DOHH2 (cell line): ENCODE measurements around the gene RBM15B.

ENCODE experiments used
- H3F3A ChIP-seq: fragments of 200-600 bp; sonication (generic), shearing (Covaris generic); 2 replicates; pipeline ENCODE4 v1.6.0; 2016; ENCODE audit warnings: antibody characterized with exemption, mild to moderate bottlenecking; ENCODE audit not compliant: control insufficient read depth, insufficient read depth
- H3K27ac ChIP-seq: fragments of 200-600 bp; sonication (generic); 2 replicates; pipeline ENCODE4 v1.5.1; 2014; ENCODE audit warnings: low read depth, mild to moderate bottlenecking, low read length, moderate library complexity
- H3K27me3 ChIP-seq: fragments of 200-600 bp; sonication (generic); 2 replicates; pipeline ENCODE4 v1.6.1; 2014; ENCODE audit warnings: mild to moderate bottlenecking, low read length, mixed read lengths; ENCODE audit not compliant: control insufficient read depth
- H3K36me3 ChIP-seq: fragments of 200-600 bp; sonication (generic); 2 replicates; pipeline ENCODE4 v1.6.1; 2014; ENCODE audit warnings: mild to moderate bottlenecking, low read length, moderate library complexity, mixed read lengths; ENCODE audit not compliant: control insufficient read depth
- H3K4me1 ChIP-seq: fragments of 200-600 bp; sonication (generic); 2 replicates; pipeline ENCODE4 v1.6.1; 2014; ENCODE audit warnings: mild to moderate bottlenecking, low read length, mixed read lengths; ENCODE audit not compliant: control insufficient read depth
- H3K4me2 ChIP-seq: fragments of 200-600 bp; sonication (generic); 2 replicates; pipeline ENCODE4 v1.6.0; 2014; ENCODE audit warnings: mild to moderate bottlenecking, low read length, moderate library complexity
- H3K4me3 ChIP-seq: fragments of 200-600 bp; sonication (generic); 2 replicates; pipeline ENCODE4 v1.5.1; 2014; ENCODE audit warnings: mild to moderate bottlenecking, low read length, mixed read lengths
- H3K79me2 ChIP-seq: fragments of 200-600 bp; sonication (generic); 2 replicates; pipeline ENCODE4 v1.6.1; 2014; ENCODE audit warnings: mild to moderate bottlenecking, low read length, mixed read lengths; ENCODE audit not compliant: control insufficient read depth
- H3K9me2 ChIP-seq: fragments of 200-600 bp; sonication (generic); replicated peaks from 2 replicates; pipeline ENCODE4 v1.6.1; 2014; ENCODE audit warnings: mild to moderate bottlenecking, low read length, mixed read lengths; ENCODE audit not compliant: control insufficient read depth
- H3K9me3 ChIP-seq: fragments of 200-600 bp; sonication (generic); 2 replicates; pipeline ENCODE4 v1.6.1; 2014; ENCODE audit warnings: antibody characterized with exemption, low read length, mixed read lengths; ENCODE audit not compliant: control insufficient read depth, insufficient read depth
- H4K20me1 ChIP-seq: fragments of 200-600 bp; sonication (generic); 2 replicates; pipeline ENCODE4 v1.6.0; 2014; ENCODE audit warnings: low read depth, mild to moderate bottlenecking, antibody characterized with exemption, low read length, moderate library complexity; ENCODE audit not compliant: control insufficient read depth, insufficient read depth
- CTCF ChIP-seq: fragments of 200-600 bp; sonication (generic); IDR thresholded peaks from one replicate; pipeline ENCODE4 v1.5.1; 2014; ENCODE audit warnings: antibody characterized with exemption, mild to moderate bottlenecking, low read depth, low read length; ENCODE audit not compliant: poor library complexity, severe bottlenecking
- EZH2phosphoT487 ChIP-seq: fragments of 200-600 bp; sonication (generic); IDR thresholded peaks from 2 replicates; pipeline ENCODE4 v1.6.1; 2017; ENCODE audit warnings: borderline replicate concordance, mild to moderate bottlenecking, antibody characterized with exemption, low read length, moderate library complexity, mixed read lengths

RBM15B gene

GRCh38 chr3:51375136-51375535 lies 15.9 kb upstream of the RBM15B start:
- Histone ChIP-seq H3K9me3 (no peaks in the 10 kb centered on the region), H3K4me1 (no peaks in the 10 kb centered on the region), H3K27me3 (peaks cover 25% of the 10 kb centered on the region)

GRCh38 chr3:51375571-51375970 lies 15.5 kb upstream of the RBM15B start:
- no peaks in the 10 kb centered on the region for H3K4me1 ChIP-seq
- H3K27me3 ChIP-seq, result peaks cover 20% of the 10 kb centered on the region
- H3K27ac ChIP-seq, result no peak overlapping the region
- H3K4me3 ChIP-seq, result no peak overlapping the region
- no peaks in the 10 kb centered on the region for H3K36me3 ChIP-seq
- no peak overlapping the region for H3K4me2 ChIP-seq
- no peaks in the 10 kb centered on the region for H3K79me2 ChIP-seq
- no peaks in the 10 kb centered on the region for H3K9me3 ChIP-seq
- H4K20me1 ChIP-seq, result no peaks in the 10 kb centered on the region
- no peaks in the 10 kb centered on the region for H3K9me2 ChIP-seq
- no peaks in the 10 kb centered on the region for H3F3A ChIP-seq
- TF ChIP-seq CTCF, result no peak
- no peak for TF ChIP-seq EZH2phosphoT487

More at GRCh38 chr3:51375136-51375535, 15.9 kb upstream of the RBM15B start:
- no peak overlapping the region for H3K4me3 ChIP-seq
- no peaks in the 10 kb centered on the region for H3F3A ChIP-seq
- no peak overlapping the region for H3K27ac ChIP-seq
- no peaks in the 10 kb centered on the region for H4K20me1 ChIP-seq
- no peaks in the 10 kb centered on the region for H3K9me2 ChIP-seq
- H3K36me3 ChIP-seq, result no peaks in the 10 kb centered on the region
- TF ChIP-seq EZH2phosphoT487, result no peak
- TF ChIP-seq CTCF, result no peak
- no peaks in the 10 kb centered on the region for H3K79me2 ChIP-seq
- no peak overlapping the region for H3K4me2 ChIP-seq

GRCh38 chr3:51378065-51378464 lies 13.0 kb upstream of the RBM15B start:
- H3K36me3 ChIP-seq, result no peaks in the 10 kb centered on the region
- H3K4me3 ChIP-seq, result no peak overlapping the region
- H3K27me3 ChIP-seq, result peaks cover 12% of the 10 kb centered on the region
- H4K20me1 ChIP-seq, result no peaks in the 10 kb centered on the region
- H3K9me3 ChIP-seq, result no peaks in the 10 kb centered on the region
- no peaks in the 10 kb centered on the region for H3F3A ChIP-seq
- peaks cover 2% of the 10 kb centered on the region; the same call in 1 of the 2 replicates for H3K79me2 ChIP-seq
- no peak overlapping the region for H3K27ac ChIP-seq
- no peak overlapping the region for H3K4me2 ChIP-seq
- H3K9me2 ChIP-seq, result no peaks in the 10 kb centered on the region
- TF ChIP-seq CTCF, result no peak
- no peak for TF ChIP-seq EZH2phosphoT487
- peaks cover 2% of the 10 kb centered on the region for H3K4me1 ChIP-seq
